HL-60 (cell line): ENCODE data around the gene PSMA3.

Experiments used
- DNase-seq, 2 experiments: peaks; one replicate each; pipeline ENCODE4 v3.0.0-alpha.2; 2010 to 2020; ENCODE audit warnings: low read depth in 1 of 2, low spot score in 1 of 2
- H3K27ac ChIP-seq: fragments of 250-450 bp; sonication (Bioruptor Pico); replicated peaks from 2 replicates; pipeline ENCODE4 v1.5.1; 2020; ENCODE audit warnings: mild to moderate bottlenecking, moderate library complexity
- H3K27me3 ChIP-seq: fragments of 250-450 bp; sonication (Bioruptor Pico); 2 replicates; pipeline ENCODE4 v1.5.1; 2021; ENCODE audit warnings: mild to moderate bottlenecking, moderate library complexity; ENCODE audit not compliant: insufficient read depth, poor library complexity, severe bottlenecking
- H3K4me3 ChIP-seq: replicated peaks from 2 replicates; pipeline ENCODE4 v1.5.1; 2011; ENCODE audit warnings: mild to moderate bottlenecking, control low read depth, low read length; ENCODE audit not compliant: insufficient read depth
- CTCF ChIP-seq: IDR thresholded peaks from one replicate; pipeline ENCODE4 v1.5.1; 2011; ENCODE audit warnings: low read length, control low read depth, inconsistent platforms; ENCODE audit not compliant: insufficient read depth
- GABPA ChIP-seq: IDR thresholded peaks from 2 replicates; pipeline ENCODE4 v1.6.1; 2012; ENCODE audit warnings: low read depth
- POLR2AphosphoS5 ChIP-seq: IDR thresholded peaks from 2 replicates; pipeline ENCODE4 v1.6.1; 2012; ENCODE audit warnings: low read depth
- REST ChIP-seq: IDR thresholded peaks from 2 replicates; pipeline ENCODE4 v1.6.1; 2012; ENCODE audit warnings: low read depth; ENCODE audit not compliant: insufficient replicate concordance
- SPI1 ChIP-seq: IDR thresholded peaks from 2 replicates; pipeline ENCODE4 v1.6.1; 2012; ENCODE audit warnings: low read depth, mild to moderate bottlenecking, borderline replicate concordance

Gene PSMA3

GRCh38 chr14:58309086-58309485, 64.4 kb downstream of the PSMA3 start:
- Histone ChIP-seq H3K27me3 (no peaks in the 10 kb centered on the region), H3K27ac (no peak overlapping the region), H3K4me3 (no peak overlapping the region)
- DNase-seq: no peak
- TF ChIP-seq REST: no peak
- no peak for TF ChIP-seq CTCF
- no peak for TF ChIP-seq SPI1
- no peak for TF ChIP-seq GABPA
- no peak for TF ChIP-seq POLR2AphosphoS5

GRCh38 chr14:58313699-58314098, 69.1 kb downstream of the PSMA3 start:
- DNase-seq: no peak
- H3K4me3 ChIP-seq: no peak overlapping the region
- no peaks in the 10 kb centered on the region for H3K27me3 ChIP-seq
- H3K27ac ChIP-seq: no peak overlapping the region
- TF ChIP-seq GABPA (no peak), CTCF (no peak), POLR2AphosphoS5 (no peak), REST (no peak), SPI1 (no peak)

- DNase-seq: no peak
- TF ChIP-seq POLR2AphosphoS5: no peak
- no peak for TF ChIP-seq SPI1
- TF ChIP-seq REST: no peak
- TF ChIP-seq GABPA: no peak
- TF ChIP-seq CTCF: no peak
- H3K27ac ChIP-seq: no peak overlapping the region
These were observed 71.0 kb downstream of the PSMA3 start for GRCh38 chr14:58315606-58316005.

More at GRCh38 chr14:58315606-58316005, 71.0 kb downstream of the PSMA3 start:
- Histone ChIP-seq H3K27me3 (no peaks in the 10 kb centered on the region), H3K4me3 (no peak overlapping the region)
